Measurements from ENCODE around the gene DICER1. TPM values are rescaled to one million over a fixed set of nuclear protein-coding genes. Genes with fewer than 3 reads are reported as not detected.

Gene DICER1
- polyA plus RNA-seq, 3 donors, result 26.5 to 38.4 (median 34.7) TPM

- peaks cover 89 to 96% of the 10 kb centered on the region in 2 donors for H3K36me3 Mint-ChIP-seq
- intact Hi-C loops (cut with micrococcal nuclease), result no loop called here
- WGBS (ENCODE audit: insufficient coverage), result no CpG with 5 or more reads among the region's 4 CpGs
Observed at GRCh38 chr14:95091581-95091980, 65.7 kb downstream of the DICER1 start.

DNA sequence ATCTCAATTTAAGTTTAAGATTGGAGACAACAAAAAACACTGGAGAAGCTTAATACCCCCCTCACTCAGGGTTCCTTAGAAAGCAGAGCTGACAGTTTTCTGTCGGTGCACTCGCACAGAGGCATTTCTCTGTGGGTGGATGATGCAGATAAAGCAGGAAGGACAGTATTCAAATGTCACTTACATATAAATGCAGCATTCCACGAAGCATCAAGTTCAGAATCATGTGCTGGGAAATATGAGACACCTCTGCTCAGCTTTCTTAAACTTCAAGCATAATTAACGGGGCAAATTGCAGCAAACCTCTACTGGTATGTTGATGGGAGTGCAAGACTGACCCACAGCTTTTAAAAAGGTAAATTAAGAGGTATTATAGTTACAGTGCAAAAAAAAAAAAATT is 68.7 kb downstream of the DICER1 start:
- Histone ChIP-seq H3K4me1 (ENCODE audit: control insufficient read depth in 1 of 2, insufficient read depth in 2 of 2, low read length in 2 of 2) (no peaks in the 10 kb centered on the region), H3K9me3 (replicated peaks in 1 of 2; ENCODE audit: control insufficient read depth in 1 of 2, insufficient read depth in 1 of 2, low read length in 2 of 2) (no peaks in the 10 kb centered on the region), H3K27ac (ENCODE audit: low read depth in 1 of 2, low read length in 2 of 2) (no peak overlapping the region), H3K36me3 (replicated peaks in 1 of 2; ENCODE audit: control insufficient read depth in 1 of 2, insufficient read depth in 2 of 2, low read length in 2 of 2) (peaks cover 75 to 96% of the 10 kb centered on the region in 2 donors), H3K9ac (ENCODE audit: insufficient read depth, low read length, poor library complexity, severe bottlenecking) (no peak overlapping the region), H2AFZ (ENCODE audit: insufficient read depth, low read depth, low read length, poor library complexity, severe bottlenecking) (no peak overlapping the region), H3K27me3 (ENCODE audit: control insufficient read depth in 2 of 2, insufficient read depth in 2 of 2, low read length in 2 of 2) (no peaks in the 10 kb centered on the region), H3K4me3 (replicated peaks in 1 of 3; ENCODE audit: low read depth in 2 of 3, low read length in 3 of 3) (no peak overlapping the region), H4K20me1 (ENCODE audit: insufficient read depth, low read length) (peaks cover 33% of the 10 kb centered on the region), H3K4me2 (replicated peaks; ENCODE audit: extremely low read depth, low read length, poor library complexity, severe bottlenecking) (no peak overlapping the region), H3K79me2 (ENCODE audit: insufficient read depth, low read length) (no peaks in the 10 kb centered on the region)
- TF ChIP-seq, protein P1, sequence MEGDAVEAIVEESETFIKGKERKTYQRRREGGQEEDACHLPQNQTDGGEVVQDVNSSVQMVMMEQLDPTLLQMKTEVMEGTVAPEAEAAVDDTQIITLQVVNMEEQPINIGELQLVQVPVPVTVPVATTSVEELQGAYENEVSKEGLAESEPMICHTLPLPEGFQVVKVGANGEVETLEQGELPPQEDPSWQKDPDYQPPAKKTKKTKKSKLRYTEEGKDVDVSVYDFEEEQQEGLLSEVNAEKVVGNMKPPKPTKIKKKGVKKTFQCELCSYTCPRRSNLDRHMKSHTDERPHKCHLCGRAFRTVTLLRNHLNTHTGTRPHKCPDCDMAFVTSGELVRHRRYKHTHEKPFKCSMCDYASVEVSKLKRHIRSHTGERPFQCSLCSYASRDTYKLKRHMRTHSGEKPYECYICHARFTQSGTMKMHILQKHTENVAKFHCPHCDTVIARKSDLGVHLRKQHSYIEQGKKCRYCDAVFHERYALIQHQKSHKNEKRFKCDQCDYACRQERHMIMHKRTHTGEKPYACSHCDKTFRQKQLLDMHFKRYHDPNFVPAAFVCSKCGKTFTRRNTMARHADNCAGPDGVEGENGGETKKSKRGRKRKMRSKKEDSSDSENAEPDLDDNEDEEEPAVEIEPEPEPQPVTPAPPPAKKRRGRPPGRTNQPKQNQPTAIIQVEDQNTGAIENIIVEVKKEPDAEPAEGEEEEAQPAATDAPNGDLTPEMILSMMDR (IDR thresholded peaks at IDR 0.05), result no peak
- peaks cover 75 to 85% of the 10 kb centered on the region in 2 donors for H3K36me3 Mint-ChIP-seq
- no peak overlapping the region for H3K4me3 Mint-ChIP-seq
- no peak overlapping the region for H3K27ac Mint-ChIP-seq
- H3K27me3 Mint-ChIP-seq (ENCODE audit: low read depth in 3 of 3), result no peaks in the 10 kb centered on the region
- H3K9me3 Mint-ChIP-seq, result no peaks in the 10 kb centered on the region
- intact Hi-C loops (cut with micrococcal nuclease), result no loop called here
- WGBS (ENCODE audit: insufficient coverage), result no CpG with 5 or more reads among the region's 4 CpGs
- DNase-seq, result no peak
- H3K4me1 Mint-ChIP-seq, result no peaks in the 10 kb centered on the region

More at GRCh38 chr14:95091581-95091980, 65.7 kb downstream of the DICER1 start:
- Mint-ChIP-seq H3K4me3 (no peak overlapping the region), H3K4me1 (no peaks in the 10 kb centered on the region), H3K27ac (no peak overlapping the region), H3K27me3 (ENCODE audit: low read depth in 3 of 3) (no peaks in the 10 kb centered on the region), H3K9me3 (no peaks in the 10 kb centered on the region)
- TF ChIP-seq, protein P1 (IDR thresholded peaks at IDR 0.05), result no peak
- H3K27me3 ChIP-seq (ENCODE audit: control insufficient read depth in 2 of 2, insufficient read depth in 2 of 2, low read length in 2 of 2), result no peaks in the 10 kb centered on the region
- H2AFZ ChIP-seq (ENCODE audit: insufficient read depth, low read depth, low read length, poor library complexity, severe bottlenecking), result no peak overlapping the region
- H3K9me3 ChIP-seq (replicated peaks in 1 of 2; ENCODE audit: control insufficient read depth in 1 of 2, insufficient read depth in 1 of 2, low read length in 2 of 2), result no peaks in the 10 kb centered on the region
- H3K4me1 ChIP-seq (ENCODE audit: control insufficient read depth in 1 of 2, insufficient read depth in 2 of 2, low read length in 2 of 2), result no peaks in the 10 kb centered on the region
- H3K36me3 ChIP-seq (replicated peaks in 1 of 2; ENCODE audit: control insufficient read depth in 1 of 2, insufficient read depth in 2 of 2, low read length in 2 of 2), result peaks cover 88 to 100% of the 10 kb centered on the region in 2 donors
- H3K27ac ChIP-seq (ENCODE audit: low read depth in 1 of 2, low read length in 2 of 2), result no peak overlapping the region
- no peak overlapping the region for H3K4me3 ChIP-seq (replicated peaks in 1 of 3; ENCODE audit: low read depth in 2 of 3, low read length in 3 of 3)
- no peak overlapping the region for H3K4me2 ChIP-seq (replicated peaks; ENCODE audit: extremely low read depth, low read length, poor library complexity, severe bottlenecking)
- no peak for DNase-seq
- H3K9ac ChIP-seq (ENCODE audit: insufficient read depth, low read length, poor library complexity, severe bottlenecking), result no peak overlapping the region
- H4K20me1 ChIP-seq (ENCODE audit: insufficient read depth, low read length), result peaks cover 54% of the 10 kb centered on the region
- no peaks in the 10 kb centered on the region for H3K79me2 ChIP-seq (ENCODE audit: insufficient read depth, low read length)

Data from CD14-positive monocyte (primary cell).